H4 (cell line): Measurements from ENCODE around the gene NYAP2. TPM values are rescaled to one million over a fixed set of nuclear protein-coding genes. Genes with fewer than 3 reads are reported as not detected.
A peak's percentile ranks its signal among the peaks of the same experiment; 100 is the strongest.

Experiments used
- DNase-seq: peaks from one replicate; pipeline ENCODE4 v3.0.0-alpha.2; 2015; ENCODE audit warnings: low spot score
- total RNA-seq: library from RNA; depleted of rRNA; stranded (reverse); fragments of >200 nt; shearing (Covaris generic); gene quantifications from 2 replicates; pipeline ENCODE4 v1.2.3, GENCODE V29; 2014

Gene NYAP2
- total RNA-seq, 1 experiment from 2014 or later: 0.95 TPM

DNA sequence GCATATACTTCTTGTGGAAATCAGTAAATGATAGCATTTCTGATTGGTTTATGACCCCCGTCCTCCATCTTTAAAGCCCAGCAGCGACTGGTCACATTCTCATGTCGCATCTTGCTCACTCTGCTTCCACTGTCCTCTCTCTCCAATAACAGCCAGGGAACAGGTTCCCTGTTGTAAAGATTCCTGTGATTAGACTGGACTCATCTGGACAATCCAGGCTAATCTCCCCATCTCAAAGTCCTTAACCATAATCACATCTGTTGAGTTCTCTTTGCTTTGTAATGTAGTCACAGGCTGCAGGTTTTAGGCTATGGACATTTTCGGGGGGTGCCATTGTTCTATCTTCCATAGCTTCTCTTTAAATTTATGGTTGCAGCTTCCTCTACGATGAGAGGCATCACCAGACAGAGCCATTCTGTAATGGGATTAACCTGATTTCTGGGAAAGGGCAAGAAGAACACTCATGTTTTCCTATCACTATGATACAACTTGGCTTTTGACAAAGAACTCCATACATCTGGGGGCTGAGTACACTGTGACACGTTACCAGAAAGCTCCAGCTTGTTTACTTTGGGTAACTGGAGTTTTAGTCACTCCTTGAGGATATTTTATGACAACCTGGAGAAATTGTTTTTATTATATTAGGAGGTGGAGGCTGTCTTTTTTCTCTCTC, 159.0 kb downstream of the NYAP2 start:
- DNase-seq: no peak

DNA sequence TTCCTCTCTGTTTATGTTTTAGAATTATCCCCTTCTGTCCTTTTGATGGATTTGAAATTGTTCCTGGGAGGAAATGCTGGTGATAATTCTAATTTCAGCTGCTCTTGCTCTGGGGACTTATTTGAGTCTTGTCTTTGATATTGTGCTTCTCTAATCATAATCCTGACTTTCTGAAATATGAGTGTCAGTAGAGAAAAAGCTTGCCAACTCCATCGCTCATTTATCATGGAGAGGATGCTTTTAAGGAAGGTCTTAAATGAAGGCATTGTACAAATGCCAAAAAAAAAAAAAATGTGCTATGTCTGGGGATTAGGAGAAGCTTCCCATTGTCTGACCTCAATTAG, 159.5 kb downstream of the NYAP2 start:
- DNase-seq: no peak

DNA sequence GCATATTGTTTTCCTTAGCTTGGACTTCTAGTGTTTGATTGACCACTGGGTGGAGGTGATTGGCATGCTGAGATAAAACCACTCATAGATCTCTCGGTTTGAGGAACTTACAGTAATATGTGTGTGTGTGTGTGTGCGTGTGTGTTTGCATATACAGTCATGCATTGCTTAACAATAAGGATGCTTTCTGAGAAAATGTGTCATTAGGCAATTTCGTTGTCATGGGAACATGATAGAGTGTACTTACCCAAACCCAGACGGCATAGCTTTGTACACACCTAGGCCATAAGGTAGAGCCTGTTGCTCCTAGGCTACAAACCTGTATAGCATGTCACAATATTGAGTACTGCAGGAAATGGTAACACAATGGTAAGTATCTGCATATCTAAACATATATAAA, 167.3 kb downstream of the NYAP2 start:
- no peak for DNase-seq

DNA sequence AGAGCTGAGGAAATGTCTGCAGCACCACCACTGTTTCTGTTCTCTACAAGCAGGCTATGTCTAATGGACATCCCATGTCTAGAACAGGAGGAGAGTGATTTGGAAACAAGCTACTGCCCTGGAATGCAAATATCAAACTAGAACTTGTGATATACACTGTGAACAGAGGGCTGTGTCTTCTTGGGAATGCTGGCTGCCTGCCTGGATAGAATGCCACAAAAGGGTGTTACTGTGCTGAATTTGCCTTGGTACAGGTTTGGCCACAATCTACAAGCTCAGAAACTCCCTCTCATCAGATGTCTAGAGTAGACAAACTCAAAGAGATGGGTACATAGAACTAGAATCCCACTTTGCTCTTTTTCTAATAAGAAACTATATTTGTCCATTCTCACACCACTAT, 170.5 kb downstream of the NYAP2 start:
- DNase-seq: no peak

DNA sequence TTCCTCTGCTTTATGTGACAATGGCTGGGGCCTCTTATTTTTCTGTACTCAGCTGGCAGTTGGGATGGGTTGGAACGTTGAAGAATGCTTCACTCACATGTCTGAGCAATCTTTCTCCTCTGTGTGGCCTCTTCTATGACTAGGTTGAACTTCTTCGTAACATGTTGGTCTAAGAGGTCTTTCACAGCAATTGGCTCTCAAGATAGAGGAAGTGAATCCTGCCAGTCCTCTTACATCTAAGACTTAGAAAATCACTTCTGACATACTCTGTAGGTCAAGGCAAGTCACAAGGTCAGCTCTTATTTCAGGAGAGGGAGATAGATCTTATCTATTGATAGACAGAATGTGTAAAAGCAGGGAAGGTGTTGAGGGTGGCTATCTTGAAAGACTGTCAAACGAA, 174.1 kb downstream of the NYAP2 start:
- no peak for DNase-seq

DNA sequence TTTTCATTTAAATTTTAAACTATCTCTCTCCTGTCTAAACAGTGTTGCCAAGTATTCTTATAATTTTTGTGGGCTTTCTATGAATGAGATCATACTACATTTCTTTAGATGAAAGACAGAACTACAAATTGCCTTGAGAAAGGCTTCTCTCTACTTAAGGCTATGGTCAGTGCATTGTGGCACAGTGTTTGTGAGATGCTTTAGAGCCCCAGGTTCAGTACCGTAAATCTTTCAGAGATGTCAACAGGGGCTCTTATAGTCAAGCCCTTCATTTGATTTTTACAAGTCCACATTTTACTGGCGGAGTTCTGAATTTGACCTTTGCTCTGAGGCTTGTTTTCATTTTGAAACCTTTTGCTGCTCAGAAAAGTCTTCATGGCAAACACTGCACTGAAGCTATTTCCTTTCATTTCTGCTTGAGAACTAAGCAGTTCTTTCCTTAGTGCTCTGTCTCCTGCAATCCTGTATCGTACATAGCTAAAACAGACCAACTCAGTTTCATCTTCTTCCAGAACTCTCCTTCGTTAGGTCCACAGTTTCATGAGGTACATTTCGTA, 175.2 kb downstream of the NYAP2 start:
- DNase-seq: no peak

DNA sequence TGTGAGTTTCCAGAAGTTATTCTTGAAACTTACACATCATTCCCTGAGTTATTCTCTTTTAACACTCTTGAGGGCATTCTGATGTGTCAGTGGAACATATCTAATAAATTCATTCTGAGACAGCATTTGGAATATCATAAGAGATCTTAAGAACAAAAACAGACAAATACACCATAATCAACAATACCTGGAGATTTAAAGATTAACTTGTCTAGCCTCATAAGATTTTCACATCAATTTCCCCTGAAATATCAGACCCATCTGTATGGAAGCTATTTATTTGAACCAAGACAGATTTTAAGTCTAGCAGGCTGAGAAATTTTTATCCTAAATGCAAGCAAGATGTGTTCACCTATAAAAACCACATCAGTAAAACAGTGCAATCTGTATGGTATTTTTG, 181.6 kb downstream of the NYAP2 start:
- no peak for DNase-seq

DNA sequence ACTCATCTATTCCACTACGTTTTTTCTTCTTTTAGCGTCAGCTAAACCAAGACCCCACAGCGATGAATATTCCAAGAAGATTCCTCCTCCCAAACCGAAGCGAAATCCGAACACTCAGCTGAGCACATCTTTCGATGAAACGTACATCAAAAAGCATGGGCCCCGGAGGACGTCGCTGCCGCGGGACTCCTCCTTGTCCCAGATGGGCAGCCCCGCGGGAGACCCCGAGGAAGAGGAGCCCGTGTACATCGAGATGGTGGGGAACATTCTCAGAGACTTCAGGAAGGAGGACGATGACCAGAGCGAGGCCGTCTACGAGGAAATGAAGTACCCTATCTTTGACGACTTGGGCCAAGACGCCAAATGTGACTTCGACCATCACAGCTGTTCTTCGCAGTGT, 182.4 kb downstream of the NYAP2 start:
- DNase-seq: no peak

DNA sequence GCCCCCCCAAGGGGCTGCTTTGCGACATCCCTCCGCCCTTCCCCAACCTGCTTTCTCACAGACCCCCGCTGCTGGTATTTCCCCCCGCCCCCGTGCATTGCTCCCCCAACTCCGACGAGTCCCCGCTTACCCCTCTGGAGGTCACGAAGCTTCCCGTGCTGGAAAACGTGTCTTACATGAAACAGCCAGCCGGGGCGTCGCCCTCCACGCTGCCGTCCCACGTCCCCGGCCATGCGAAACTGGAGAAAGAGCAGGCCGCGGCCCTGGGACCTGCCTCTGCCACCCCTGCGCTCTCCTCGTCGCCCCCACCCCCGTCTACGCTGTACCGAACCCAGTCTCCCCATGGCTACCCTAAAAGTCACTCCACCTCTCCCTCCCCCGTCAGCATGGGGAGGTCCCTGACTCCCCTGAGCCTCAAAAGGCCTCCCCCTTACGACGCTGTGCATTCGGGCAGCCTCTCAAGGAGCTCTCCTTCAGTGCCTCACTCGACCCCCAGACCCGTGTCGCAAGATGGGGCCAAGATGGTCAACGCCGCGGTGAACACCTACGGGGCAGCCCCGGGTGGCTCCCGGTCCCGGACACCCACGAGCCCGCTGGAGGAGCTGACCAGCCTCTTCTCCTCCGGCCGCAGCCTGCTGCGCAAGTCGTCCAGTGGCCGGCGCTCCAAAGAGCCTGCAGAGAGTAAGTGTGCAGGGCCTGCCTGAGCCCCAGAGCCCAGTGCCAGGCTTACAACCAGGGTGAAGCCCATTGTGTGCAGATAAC, 183.0 kb downstream of the NYAP2 start:
- DNase-seq: no peak

DNA sequence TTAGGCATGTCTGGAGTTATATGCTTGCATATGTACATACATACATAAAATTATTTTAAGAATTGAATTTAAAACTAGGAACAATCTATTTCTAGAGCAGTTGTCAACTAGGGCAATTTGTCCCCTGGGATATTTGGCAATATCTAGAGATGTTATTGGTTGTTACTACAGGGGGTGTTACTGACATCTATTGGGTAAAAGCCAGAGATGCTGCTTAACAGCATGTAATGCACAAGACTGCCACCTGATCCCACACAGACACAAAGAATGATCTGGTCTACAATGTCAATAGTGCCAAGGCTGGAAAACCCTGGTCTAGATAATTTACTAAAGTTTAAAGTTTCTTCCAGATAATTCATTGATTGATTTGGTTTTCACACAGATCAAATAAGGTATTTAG, 185.3 kb downstream of the NYAP2 start:
- no peak for DNase-seq

DNA sequence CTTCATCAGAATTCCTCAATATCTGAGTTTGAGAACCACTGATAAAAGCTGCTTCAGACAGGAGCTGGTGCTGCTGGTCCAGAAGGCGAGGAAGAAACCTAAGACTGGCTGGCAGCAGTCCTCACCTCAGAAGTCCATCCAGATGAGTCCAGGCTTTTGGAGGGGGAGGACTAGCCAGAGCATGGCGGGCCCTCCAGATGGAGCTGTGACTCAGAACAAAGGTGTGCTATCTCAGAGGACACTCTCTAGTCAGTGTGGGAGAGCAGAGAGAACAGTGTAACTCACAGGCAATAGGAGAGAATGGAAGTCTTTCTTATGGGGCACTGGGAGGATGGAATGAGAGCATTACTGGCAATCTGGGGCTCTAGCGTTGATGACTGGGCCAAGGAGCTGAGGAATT, 191.4 kb downstream of the NYAP2 start:
- no peak for DNase-seq

DNA sequence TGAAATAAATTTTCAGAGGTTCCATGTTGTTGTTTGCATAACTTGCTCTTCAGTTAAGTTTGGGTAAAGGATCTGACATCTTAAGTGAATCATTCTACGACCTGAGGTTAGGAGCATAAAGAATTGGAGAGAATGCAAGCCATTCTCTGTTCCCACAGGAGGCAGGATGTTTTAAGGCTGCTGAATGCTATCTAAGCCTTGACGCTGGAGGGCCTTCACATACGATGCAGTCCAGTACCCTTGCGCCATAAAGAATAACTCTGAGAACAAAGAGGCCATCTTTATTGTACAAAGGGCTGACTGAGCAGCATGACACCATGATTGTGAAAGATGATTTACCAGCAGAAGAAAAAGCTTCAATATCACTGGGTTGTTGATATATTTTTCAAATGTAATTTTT, 198.4 kb downstream of the NYAP2 start:
- DNase-seq: peak; percentile 23

DNA sequence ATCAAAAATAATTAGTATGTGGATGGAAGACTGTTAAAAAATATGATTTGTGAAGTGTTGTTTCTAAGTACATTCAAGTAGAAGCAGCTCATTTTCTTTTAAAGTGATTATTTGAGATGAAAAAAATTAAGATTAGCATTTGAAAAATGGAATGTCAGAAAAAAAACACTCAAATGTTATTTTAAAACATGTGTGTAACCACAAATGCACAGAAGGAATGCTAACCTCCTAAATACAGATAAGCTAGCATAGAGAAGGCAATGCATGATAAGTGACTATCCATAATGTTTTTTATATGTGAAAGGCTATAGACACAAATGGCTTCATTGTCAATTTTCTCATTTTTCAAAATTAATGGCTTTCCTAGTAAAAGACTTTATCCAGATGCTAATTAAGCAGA, 198.9 kb downstream of the NYAP2 start:
- no peak for DNase-seq

DNA sequence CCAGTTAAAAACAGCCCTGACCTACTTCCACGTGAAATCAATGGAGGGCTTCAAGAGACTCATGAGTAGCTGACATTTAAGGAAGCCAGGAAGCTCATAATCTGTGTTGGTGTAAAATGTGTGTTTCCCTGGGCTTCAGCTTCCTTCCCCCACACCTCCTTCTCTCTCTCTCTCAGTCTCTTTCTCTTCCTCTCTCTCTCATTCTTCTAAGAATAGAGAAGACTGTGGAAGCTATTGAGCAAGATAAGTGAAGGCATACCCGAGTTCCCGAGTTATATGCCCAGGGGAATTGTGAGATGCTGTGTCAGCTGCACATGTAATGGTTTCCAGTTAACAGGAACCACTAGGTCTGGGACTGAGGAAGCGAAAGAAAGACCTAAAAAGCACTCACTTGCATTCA, 199.4 kb downstream of the NYAP2 start:
- no peak for DNase-seq

DNA sequence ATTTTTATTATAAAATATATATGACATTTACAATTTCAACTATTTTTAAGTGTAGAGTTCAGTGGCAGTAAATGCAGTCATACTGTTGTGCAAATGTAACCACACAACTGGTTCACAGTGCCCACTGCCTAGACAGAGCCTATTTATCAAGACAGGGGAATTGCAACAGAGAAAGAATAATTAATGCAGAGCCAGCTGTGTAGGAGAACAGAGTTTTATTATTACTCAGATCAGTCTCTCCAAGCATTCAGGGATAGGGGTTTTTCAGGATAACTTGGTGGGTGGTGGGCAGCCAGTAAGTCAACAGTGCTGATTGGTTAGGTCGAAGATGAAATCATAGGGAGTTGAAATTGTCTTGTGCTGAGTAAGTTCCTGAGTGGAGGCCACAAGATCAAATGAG, 200.3 kb downstream of the NYAP2 start:
- no peak for DNase-seq

DNA sequence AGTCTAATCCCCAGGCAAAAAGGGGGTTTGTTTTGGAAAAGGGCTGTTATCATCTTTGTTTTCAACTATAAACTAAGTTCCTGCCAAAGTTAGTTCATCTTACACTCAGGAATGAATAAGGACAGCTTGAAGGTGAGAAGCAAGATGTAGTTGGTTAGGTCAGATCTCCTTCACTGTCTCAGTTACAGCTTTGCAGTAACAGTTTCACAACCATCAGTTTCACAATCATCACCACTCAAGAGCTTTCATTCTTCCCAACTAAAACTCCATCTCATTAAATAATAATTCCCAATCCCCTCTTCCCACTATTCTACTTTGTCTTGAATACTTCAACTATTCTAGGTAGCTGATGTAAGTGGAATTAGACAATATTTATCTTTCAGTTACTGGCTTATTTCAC, 200.9 kb downstream of the NYAP2 start:
- no peak for DNase-seq

DNA sequence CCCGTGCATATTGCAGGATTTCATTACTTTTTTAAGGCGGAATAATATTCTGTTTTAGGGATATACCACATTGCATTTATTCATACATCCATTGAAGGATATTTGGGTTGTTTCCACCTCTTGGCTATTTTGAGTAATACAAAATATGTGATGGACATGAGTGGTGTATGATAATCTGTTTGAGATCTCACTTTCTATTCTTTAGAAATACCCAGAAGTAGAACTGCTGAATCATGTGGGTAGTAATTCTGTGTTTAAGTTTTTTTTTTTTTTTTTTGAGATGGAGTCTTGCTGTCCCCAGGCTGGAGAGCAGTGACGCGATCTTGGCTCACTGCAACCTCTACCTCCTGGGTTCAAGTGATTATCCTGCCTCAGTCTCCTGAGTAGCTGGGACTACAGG, 201.4 kb downstream of the NYAP2 start:
- DNase-seq: no peak

DNA sequence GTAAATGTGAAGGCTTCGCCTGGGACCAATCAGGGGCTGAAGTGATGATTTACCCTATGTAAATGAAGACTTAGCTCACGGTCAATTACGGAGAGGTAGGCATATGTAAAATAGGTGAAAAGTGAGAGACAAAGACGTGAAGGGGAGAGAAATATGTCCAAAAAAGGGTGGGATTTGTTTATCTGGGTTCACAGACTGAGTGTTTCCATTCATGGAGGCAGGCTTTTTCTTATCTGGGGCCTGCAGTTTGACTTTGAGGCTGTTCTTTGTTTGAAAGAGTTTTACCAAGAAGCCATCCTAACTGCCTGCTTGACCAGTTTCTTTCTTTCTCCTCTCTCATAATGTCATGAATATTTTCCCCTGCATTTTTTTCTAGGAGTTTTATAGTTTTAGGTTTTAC, 202.7 kb downstream of the NYAP2 start:
- DNase-seq: no peak

DNA sequence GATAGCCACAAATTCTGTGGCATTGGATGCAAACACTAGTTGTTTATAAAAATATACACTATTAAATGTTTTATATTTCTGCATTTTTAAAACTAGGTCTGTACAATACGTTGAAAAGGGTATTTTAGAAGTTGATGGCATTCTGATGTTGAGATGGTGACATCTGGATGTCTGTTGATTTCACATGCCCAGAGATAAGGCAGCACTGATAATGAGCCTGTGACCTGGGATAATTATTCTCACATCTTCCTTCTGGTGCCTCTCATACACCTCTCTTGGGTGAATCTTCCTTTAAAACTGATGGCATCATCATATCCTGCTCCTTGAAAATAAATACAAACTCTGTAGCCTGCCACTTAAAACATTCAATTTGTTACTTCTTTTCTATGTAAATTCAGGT, 208.6 kb downstream of the NYAP2 start:
- no peak for DNase-seq

DNA sequence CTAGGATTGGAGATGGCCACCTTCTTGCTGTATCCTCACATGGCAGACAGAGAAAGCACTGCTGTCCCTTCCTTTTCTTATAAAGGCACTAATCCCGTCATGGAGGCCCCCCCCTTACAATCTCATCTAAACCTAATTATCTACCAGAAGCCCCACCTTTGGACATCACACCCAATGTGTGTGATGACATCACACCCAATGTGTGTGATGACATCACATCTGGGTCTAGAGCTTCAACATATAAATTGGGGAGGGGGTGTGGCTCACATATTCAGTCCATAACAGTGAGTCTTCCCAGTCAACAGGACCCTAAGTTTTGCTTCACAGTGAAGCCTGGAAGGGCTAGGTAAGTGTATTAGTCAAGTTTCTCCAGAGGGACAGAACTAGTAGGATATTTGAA, 213.1 kb downstream of the NYAP2 start:
- no peak for DNase-seq

DNA sequence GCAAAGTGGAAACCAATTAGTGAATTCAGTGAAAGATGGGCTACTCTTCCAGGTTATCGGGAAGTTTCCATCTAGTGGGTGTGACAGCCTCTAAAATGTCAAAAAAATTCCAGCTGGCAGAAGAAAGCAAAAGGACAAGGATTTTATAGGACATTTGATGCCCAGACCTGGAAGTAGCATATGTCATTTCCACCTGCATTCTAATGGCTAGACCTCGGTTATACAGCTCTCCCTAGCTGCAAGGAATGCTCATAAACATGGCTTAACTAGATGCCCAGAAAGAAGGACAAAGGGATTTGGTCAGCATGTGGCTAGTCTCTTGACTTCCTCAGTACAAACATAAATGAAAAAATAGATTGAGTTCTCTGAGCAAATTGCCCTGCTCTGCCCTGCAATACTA, 215.4 kb downstream of the NYAP2 start:
- no peak for DNase-seq

DNA sequence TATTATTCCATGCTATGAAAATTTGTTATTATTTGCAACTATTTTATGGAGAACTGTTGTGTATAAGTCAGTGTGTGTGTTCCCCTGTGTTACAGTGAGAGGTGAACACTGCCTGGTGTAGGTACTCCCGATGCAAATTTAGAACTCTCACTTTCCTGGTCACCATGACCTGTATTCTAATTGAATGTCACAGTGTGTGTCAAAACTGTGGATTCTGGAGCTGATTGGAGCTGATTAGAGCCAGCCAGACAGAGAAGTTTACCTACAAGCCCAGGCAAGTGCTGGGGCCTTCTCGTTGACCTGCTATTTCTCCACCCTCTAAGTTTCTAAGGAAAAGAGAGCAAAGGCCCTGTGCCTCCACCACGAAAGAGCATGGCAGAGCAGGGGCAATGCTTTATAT, 216.0 kb downstream of the NYAP2 start:
- DNase-seq: no peak

DNA sequence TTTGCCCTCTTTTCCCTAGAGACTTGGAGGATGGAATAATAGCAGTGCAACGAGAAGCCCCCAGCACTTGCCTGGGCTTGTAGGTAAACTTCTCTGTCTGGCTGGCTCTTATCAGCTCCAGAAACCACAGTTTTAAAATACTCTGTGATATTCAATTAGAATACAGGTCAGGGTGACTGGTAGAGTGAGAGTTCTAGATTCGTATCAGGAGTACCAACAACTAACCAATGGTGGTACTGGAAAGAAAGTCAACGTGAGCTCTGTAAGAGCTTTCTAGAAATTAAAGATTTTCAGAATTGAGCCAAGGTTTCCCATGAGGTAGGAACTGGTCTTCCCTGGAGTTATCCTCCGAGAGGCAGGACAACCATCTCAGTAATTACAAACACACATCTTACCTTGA, 216.9 kb downstream of the NYAP2 start:
- no peak for DNase-seq

DNA sequence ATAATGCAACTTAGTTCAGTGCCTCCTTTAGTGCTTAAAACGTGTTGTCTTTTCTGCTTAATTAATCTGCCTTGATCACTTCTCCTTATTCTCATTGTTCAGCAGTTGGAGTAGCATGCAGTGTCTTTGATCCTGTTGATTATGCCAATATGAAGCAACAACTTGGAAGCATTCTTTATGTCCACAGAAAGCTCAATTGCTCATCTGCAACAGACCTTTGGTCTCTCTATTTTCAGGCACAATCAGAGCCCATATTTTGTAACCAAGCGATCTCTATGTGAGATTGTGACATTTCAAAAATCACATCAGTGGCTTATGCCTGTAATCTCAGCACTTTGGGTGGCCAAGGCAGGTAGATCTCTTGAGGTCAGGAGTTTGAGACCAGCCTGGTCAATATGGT, 217.3 kb downstream of the NYAP2 start:
- no peak for DNase-seq
